Common myeloid progenitor, CD34-positive (primary cell): ENCODE measurements around the gene MYOCD.

Experiments used
- CTCF ChIA-PET: fragments of 350-600 bp; sonication (Branson Sonifier 250); formaldehyde crosslinking; loops from one replicate; lab custom pipeline; 2021; ENCODE audit warnings: antibody characterized with exemption; lab: Charles Lee
- POLR2A ChIA-PET: fragments of 350-600 bp; sonication (Branson Sonifier 250); formaldehyde crosslinking; loops from one replicate; lab custom pipeline; 2021; ENCODE audit warnings: antibody characterized with exemption; lab: Charles Lee
- DNase-seq, 3 donors: peaks; one replicate each; pipeline versions ENCODE4 v3.0.0 to v3.0.0-alpha.2; 2013
- H3K27ac ChIP-seq, 2 experiments: 1 replicate in 1 of 2; 2 replicates in 1 of 2; pipeline ENCODE4 v1.7.0; 2013; ENCODE audit warnings: inconsistent platforms in 2 of 2, low read length in 2 of 2, mild to moderate bottlenecking in 2 of 2, low read depth in 1 of 2, moderate library complexity in 1 of 2; ENCODE audit not compliant: severe bottlenecking in 2 of 2, insufficient read depth in 1 of 2, poor library complexity in 1 of 2
- H3K27me3 ChIP-seq, 5 experiments: replicated peaks in 2 of 5; 1 replicate in 3 of 5; 2 replicates in 2 of 5; pipeline versions ENCODE4 v1.6.1 to v1.7.0; 2013; ENCODE audit warnings: low read length in 4 of 5, mild to moderate bottlenecking in 2 of 5, moderate library complexity in 2 of 5, inconsistent platforms in 1 of 5; ENCODE audit not compliant: insufficient read depth in 5 of 5, control insufficient read depth in 4 of 5
- H3K36me3 ChIP-seq, 4 experiments: 1 replicate in 2 of 4; 2 replicates in 2 of 4; pipeline versions ENCODE4 v1.6.1 to v1.7.0; 2013; ENCODE audit warnings: low read length in 3 of 4, control low read depth in 1 of 4, mild to moderate bottlenecking in 1 of 4; ENCODE audit not compliant: control insufficient read depth in 4 of 4, insufficient read depth in 4 of 4
- H3K4me1 ChIP-seq, 4 experiments: 1 replicate in 3 of 4; 2 replicates in 1 of 4; pipeline versions ENCODE4 v1.6.1 to v1.7.1; 2013; ENCODE audit warnings: low read length in 3 of 4, mild to moderate bottlenecking in 3 of 4, control low read depth in 1 of 4, inconsistent platforms in 1 of 4, moderate library complexity in 1 of 4; ENCODE audit not compliant: control insufficient read depth in 4 of 4, insufficient read depth in 4 of 4; ENCODE audit errors: control extremely low read depth in 1 of 4
- H3K4me3 ChIP-seq, 7 experiments: 1 replicate in 4 of 7; 2 replicates in 3 of 7; pipeline versions ENCODE4 v1.5.1 to v1.7.0; 2013; ENCODE audit warnings: mild to moderate bottlenecking in 7 of 7, low read length in 6 of 7, moderate library complexity in 6 of 7, inconsistent platforms in 2 of 7, low read depth in 2 of 7, control low read depth in 1 of 7; ENCODE audit not compliant: insufficient read depth in 4 of 7, control insufficient read depth in 1 of 7; ENCODE audit errors: extremely low read depth in 1 of 7
- H3K9me3 ChIP-seq, 5 experiments: 1 replicate in 4 of 5; 2 replicates in 1 of 5; pipeline versions ENCODE4 v1.6.1 to v1.7.1; 2013; ENCODE audit warnings: low read length in 4 of 5, mild to moderate bottlenecking in 2 of 5, inconsistent platforms in 1 of 5, low read depth in 1 of 5, moderate library complexity in 1 of 5; ENCODE audit not compliant: control insufficient read depth in 4 of 5, insufficient read depth in 2 of 5; ENCODE audit errors: control extremely low read depth in 1 of 5
- WGBS: methylation state at CpG from one replicate; pipeline ENCODE4 v1.1.5; 2013; ENCODE audit not compliant: insufficient coverage; 5-methylcytosine and 5-hydroxymethylcytosine counted together

The MYOCD gene

DNA sequence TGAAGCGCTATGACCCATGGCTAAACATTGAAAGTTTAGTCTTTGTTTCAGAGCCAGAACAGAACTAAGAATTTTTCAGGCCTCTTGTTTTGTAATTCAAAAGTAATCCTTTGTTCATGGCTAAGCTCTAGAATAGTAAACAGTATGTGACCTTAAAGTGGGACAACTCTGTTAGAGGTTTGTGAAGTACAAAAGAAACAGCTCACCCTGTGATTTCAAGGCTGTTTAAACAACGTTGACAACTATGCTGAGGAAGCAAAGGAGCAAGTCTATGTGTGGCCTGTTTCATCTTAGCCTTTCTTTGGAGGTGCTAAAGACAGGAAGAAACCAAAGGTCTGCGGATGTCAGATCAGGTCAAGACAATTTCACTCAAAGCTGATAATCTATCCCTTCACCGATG is 40.4 kb downstream of the MYOCD start:
- H3K27me3 ChIP-seq, result no peaks in the 10 kb centered on the region
- no peak overlapping the region for H3K27ac ChIP-seq
- H3K9me3 ChIP-seq, result no peaks in the 10 kb centered on the region
- ChIA-PET CTCF (no interaction called here), POLR2A (no interaction called here)
- DNase-seq, result no peak
- H3K36me3 ChIP-seq, result no peaks in the 10 kb centered on the region
- no peaks in the 10 kb centered on the region for H3K4me1 ChIP-seq
- WGBS, result 61% methylated on average over 4 of the region's 4 CpGs
- H3K4me3 ChIP-seq, result no peak overlapping the region

DNA sequence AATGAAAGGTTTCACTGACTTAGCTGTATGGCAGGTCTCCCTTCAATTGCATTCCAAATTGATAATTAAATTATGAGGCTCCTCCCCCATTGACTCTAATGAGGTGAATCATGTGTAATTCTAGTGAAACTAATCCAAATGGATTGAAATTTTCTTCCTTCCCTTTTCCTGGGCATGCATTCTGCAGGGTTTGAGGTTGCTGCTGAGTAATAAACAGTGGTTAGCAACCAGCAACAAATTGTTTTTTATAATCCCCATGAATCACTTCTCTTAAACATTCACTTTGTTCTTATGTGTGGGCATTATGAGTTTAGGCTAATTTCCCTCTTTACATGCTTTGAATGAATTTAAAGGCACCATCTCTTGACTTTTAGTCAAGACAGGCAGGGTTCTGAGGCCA is 43.4 kb downstream of the MYOCD start:
- ChIA-PET CTCF (no interaction called here), POLR2A (no interaction called here)
- Histone ChIP-seq H3K4me3 (no peak overlapping the region), H3K4me1 (no peaks in the 10 kb centered on the region), H3K36me3 (no peaks in the 10 kb centered on the region), H3K27ac (no peak overlapping the region), H3K27me3 (no peaks in the 10 kb centered on the region), H3K9me3 (no peaks in the 10 kb centered on the region)
- no peak for DNase-seq

DNA sequence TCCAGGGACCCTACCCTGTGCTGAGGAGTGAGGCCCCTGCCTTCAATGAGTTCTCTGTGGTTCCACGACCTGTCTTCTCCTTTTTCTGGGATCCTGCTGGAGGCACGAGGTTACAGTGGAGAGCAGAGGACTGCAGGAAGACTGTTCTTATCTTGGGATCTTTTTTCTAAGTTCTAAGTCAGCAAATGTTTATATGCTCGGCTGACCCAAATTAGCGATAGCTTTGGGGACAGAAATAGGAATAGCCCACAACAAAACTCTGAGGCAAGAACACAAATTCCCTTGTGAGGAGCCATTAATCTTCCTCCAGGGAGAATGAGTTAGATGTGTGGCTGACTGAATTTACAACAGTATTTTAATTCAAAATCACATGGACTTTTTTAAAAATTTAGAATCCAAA is 46.7 kb downstream of the MYOCD start:
- H3K4me1 ChIP-seq, result no peaks in the 10 kb centered on the region
- H3K36me3 ChIP-seq, result no peaks in the 10 kb centered on the region
- H3K4me3 ChIP-seq, result no peak overlapping the region
- no peak overlapping the region for H3K27ac ChIP-seq
- CTCF ChIA-PET, result no interaction called here
- no peaks in the 10 kb centered on the region for H3K27me3 ChIP-seq
- WGBS, result 43% methylated on average over 4 of the region's 4 CpGs
- H3K9me3 ChIP-seq, result peaks cover 0 to 2% (median 0%) of the 10 kb centered on the region in 5 experiments
- no peak for DNase-seq
- POLR2A ChIA-PET, result no interaction called here

DNA sequence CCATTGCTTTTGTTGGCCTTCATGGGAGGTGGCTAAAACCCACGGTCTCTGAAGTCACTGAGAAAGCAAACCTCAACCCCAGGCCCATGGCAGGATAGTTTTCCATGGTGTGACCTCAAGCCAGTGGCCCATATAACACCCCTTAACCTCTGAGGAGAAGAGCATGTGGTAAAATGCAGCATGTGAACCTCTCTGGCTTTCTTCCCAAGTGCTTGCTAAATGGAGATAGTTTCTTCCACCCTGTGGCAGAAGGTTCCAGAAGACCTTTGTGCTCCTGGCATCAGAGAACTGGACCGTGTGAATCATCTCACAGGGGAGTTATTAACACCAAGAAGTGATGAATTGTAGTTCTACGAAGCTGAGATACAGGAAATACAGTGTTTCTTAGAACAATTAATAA is 47.3 kb downstream of the MYOCD start:
- H3K27ac ChIP-seq, result no peak overlapping the region
- no peak for DNase-seq
- ChIA-PET CTCF (no interaction called here), POLR2A (no interaction called here)
- WGBS, result 83% methylated on average over 1 of the region's 3 CpGs
- no peaks in the 10 kb centered on the region for H3K27me3 ChIP-seq
- no peaks in the 10 kb centered on the region for H3K4me1 ChIP-seq
- peaks cover 0 to 2% (median 0%) of the 10 kb centered on the region in 5 experiments for H3K9me3 ChIP-seq
- H3K36me3 ChIP-seq, result no peaks in the 10 kb centered on the region
- H3K4me3 ChIP-seq, result no peak overlapping the region

DNA sequence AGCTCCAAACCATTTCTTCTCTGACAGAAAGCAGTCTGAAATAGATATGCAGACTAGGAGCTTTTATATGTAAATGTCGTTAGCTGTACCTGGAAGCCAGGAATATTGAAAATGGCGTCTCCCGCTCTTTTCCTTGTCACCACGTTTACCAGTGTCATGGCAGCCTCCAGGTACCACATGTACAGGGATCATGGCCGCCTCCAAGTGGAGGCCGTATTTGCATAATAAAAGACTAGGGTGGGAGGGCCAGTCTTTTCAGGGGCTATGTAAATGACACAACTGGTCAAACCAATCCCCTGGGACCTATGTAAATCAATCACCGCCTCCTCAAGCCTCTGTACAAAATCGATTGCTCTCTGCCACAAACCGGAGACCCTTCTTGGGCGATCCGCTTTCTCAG is 54.3 kb downstream of the MYOCD start:
- H3K4me3 ChIP-seq, result no peak overlapping the region
- CTCF ChIA-PET, result no interaction called here
- WGBS, result 100% methylated on average over 7 of the region's 11 CpGs
- H3K27ac ChIP-seq, result no peak overlapping the region
- no peak for DNase-seq
- H3K9me3 ChIP-seq, result peaks cover 0 to 2% (median 0%) of the 10 kb centered on the region in 5 experiments
- H3K36me3 ChIP-seq, result no peaks in the 10 kb centered on the region
- no peaks in the 10 kb centered on the region for H3K4me1 ChIP-seq
- POLR2A ChIA-PET, result no interaction called here
- no peaks in the 10 kb centered on the region for H3K27me3 ChIP-seq

DNA sequence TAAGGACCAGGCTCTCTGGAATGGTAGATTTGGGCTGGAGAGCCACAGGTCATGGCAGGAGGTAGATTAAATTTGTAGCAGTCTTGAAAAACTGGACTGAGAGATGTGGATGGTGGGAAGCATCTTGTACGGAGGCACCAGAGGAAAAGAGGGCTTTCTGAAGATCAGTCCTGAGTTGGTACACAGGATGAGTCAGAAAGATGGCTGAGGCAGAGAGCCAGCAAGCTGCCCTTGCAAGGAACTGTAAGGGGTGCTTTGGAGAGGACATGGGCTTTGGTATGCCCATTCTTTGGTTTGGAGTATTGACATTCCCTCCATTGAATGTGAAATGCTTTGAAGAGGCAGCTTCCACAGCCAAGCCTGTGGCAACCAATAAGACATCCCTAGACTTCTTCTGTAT is 55.9 kb downstream of the MYOCD start:
- H3K4me3 ChIP-seq, result no peak overlapping the region
- POLR2A ChIA-PET, result no interaction called here
- CTCF ChIA-PET, result no interaction called here
- no peaks in the 10 kb centered on the region for H3K36me3 ChIP-seq
- H3K9me3 ChIP-seq, result no peaks in the 10 kb centered on the region
- DNase-seq, result no peak
- no peak overlapping the region for H3K27ac ChIP-seq
- no peaks in the 10 kb centered on the region for H3K4me1 ChIP-seq
- H3K27me3 ChIP-seq, result no peaks in the 10 kb centered on the region
- WGBS, result 89% methylated on average over 1 of the region's 1 CpG

DNA sequence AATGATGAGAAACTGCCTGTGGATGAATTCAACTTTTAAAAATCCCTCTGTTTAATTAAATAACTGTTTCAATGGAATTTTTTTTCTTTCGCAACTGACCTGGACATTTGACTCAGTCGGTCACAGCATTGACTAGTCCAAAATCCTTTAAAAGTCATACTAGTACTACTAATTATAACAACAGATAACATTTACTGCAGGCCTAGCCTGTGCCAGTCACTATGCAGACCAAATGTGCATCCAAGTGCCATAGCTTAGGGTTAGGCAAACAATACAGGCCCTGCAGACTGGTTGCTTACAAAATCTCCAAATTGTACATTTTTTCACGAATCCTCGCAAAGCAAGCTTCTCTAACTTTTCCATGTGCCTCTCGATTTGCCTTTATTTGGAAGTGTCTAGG is 56.6 kb downstream of the MYOCD start:
- no peaks in the 10 kb centered on the region for H3K27me3 ChIP-seq
- H3K27ac ChIP-seq, result no peak overlapping the region
- ChIA-PET POLR2A (no interaction called here), CTCF (no interaction called here)
- no peaks in the 10 kb centered on the region for H3K36me3 ChIP-seq
- H3K4me1 ChIP-seq, result no peaks in the 10 kb centered on the region
- no peaks in the 10 kb centered on the region for H3K9me3 ChIP-seq
- no peak overlapping the region for H3K4me3 ChIP-seq
- DNase-seq, result no peak
- WGBS, result 100% methylated on average over 2 of the region's 5 CpGs
